HG03159 (cell line): ENCODE data around the gene RPL27.
"Not testable (repeated sequence)": the region's sequence is repeated elsewhere in the genome, so short reads cannot be mapped to it uniquely, and the experiment has no call there.

ENCODE experiments used
- ATAC-seq: cut with Tn5 transposase; IDR thresholded peaks from one replicate; pipeline ENCODE4 v1.9.1; 2021; ENCODE audit warnings: mild to moderate bottlenecking, moderate library complexity; ENCODE audit not compliant: unreplicated experiment

RPL27 gene

DNA sequence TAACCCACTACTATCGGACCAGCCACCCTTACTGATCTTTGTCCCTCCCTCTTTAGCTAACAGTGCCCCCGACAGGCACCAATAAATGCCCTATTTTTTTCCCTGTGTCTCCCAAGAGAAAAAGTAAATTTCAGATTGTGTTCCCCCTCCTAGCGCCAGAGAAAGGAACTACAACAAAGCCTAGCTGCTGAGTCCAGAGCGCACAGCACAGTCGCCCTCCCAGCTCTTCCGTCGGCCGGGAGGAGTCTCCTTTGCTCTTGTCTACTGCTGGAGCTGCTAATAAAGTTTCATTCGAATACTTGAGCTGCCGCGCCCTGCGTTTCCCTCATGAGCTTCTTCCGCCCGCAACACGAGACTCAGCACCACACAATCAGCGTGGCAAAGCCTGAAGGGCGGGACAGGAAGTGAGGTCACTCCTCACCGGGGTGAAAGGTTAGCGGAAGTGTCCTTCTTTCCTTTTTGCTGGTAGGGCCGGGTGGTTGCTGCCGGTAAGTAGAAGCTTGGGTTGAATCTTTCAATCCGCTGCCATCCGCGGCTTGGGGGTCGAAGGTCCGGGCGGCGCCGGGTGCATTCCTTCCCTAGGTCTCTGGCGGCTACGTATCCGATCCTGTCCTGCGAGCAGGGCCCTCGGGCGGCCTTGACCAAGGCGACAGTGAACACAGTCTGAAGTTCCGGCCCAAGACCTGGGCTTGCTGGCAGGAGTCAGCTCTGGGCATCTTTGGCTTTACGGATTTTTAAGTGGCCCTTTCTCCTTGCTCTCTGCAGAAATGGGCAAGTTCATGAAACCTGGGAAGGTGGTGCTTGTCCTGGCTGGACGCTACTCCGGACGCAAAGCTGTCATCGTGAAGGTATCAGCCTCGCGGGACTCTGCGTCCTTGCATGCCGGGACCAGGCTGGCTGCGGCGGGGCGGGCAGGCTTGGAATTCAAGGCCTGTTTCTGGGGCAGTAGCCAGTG, at the start of gene RPL27:
RPL27 (plus strand) TSS at position 436 of the 955 bp plus-strand sequence; CDS start at position 768, 332 bp downstream.
- ATAC-seq, result peak; percentile 93

DNA sequence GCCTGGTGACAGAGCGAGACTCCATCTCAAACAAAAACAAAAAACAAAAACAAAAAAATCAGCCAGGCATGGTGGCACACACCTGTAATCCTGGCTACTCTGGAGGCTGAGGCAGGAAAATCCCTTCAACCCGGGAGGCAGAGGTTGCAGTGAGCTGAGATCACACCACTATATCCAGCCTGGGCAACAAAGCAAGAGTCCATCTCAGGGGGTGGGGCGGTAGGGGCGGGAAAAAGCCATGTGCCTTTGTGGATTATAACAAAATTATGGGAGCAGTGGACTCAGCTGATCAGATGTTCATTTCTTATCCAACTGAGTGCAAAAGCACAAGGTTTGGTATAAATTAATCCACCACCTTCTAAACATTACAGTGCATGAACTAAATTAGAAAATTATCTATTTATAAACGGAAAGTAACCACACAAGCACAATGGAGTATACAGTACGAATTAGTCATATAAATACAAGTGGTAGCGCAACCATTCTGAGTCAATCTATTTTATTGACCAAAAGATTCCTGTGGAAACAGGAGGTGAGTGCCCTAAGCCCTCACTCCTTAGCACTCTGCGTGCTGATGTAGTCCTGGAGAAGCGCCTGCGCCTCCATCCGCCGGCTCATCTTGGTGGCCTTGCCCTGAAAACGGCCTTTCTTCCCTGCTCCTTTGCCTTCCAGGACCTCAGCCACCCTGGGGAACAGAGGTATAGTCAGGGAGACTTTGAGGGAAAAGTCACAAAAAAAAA, 48.0 kb upstream of the RPL27 start:
- no peak for ATAC-seq

DNA sequence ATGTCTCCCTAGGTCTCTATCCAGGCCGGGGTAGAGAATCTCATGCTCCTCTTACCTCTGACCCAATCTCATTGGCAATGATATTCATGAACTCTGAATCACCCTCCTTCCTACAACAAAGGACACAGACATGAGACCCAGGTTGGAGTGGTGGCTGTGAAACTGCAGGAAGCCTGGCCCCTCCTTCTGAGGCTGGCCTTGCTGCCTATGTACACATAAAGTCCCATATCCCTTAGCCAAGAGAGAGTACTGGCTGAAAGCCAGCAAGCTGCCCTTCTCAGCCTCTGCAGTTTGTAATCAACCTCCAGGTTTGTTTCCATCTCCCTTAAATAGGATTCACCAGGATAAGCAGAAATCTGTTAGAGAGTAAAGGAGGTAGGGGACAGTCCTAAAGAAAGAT, 44.5 kb upstream of the RPL27 start:
- ATAC-seq, result no peak

DNA sequence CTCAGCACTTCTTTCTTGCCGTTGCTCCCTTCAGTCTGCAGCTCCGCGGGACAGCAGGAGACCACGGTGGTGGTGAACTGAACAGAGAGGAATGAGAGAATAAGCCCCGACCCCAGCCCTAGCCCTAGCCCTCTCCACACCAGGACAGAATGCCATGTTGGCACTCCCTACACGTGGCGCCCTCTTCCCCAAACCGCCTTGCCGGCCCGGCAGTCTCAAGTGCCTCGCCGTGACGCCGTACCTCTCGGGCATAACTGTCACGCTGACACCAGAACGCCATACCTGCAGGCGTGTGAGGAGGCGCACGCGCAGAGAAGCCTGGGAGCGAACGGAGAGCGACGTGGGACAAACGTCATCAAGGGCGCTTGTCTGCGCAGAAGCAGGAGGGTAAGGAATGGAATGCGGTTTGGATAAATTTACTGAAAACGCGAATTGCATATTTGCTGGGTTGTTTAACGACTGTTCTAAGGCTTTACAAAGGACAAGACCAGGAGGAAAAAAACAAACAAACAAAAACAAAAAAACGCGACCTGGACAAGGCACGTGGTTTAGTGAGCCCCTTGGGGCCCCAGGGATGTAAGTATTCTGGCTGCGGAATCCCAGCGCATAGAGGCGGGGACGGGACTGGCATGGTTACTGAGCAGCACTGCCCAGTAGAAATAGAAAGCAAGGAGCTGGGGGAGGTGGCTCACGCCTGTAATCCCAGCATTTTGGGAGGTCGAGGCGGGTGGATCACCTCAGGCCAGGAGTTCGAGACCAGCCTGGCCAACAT, 33.9 kb upstream of the RPL27 start, which contains the start of gene AARSD1:
AARSD1 (minus strand) TSS at position 294 of the 772 bp plus-strand sequence; CDS start at position 280, 14 bp downstream.
- peak; percentile 78 for ATAC-seq

DNA sequence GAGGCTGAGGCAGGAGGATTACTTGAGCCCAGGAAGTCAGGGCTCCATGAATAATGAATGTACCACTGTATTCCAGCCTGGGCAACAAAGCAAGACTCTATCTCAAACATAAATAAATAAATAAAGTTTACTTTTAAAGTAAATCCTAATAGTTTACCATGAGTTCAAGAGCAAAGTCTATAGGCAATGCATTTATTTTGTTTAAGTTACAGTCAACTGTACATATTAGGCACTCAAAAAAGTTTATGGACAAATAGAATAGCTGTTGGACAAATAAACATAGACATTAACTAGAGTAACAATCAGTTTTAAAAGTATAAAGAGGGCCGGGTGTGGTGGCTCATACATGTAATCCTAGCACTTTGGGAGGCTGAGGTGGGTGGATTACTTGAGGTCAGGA, 30.3 kb upstream of the RPL27 start:
- no peak for ATAC-seq

DNA sequence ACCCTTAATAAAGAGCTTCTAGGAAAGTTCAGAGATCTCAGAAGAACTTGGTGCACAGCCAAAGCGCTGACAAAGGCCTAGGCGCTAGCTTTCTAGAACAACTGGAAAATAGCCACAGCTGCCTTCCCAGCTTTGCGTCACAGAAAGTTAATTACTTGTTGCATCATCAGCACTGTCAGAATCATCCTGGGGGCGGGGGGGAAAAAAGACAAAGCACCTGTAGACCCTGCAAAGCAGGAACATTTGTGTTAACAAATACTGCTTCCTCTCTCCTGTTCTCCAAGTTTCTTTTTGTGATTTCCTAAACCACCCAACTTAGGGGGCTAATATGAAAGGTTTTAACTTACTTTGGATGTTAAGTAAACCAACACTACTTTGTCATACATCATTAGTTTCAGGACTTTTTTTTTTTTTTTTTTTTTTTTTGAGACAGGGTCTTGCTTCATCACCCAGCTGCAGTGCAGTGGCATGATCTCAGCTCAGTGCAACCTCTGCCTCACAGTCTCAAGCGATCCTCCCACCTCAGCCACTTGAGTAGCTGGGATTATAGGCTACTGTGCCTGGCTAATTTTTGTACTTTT, 29.1 kb upstream of the RPL27 start:
- no peak for ATAC-seq

DNA sequence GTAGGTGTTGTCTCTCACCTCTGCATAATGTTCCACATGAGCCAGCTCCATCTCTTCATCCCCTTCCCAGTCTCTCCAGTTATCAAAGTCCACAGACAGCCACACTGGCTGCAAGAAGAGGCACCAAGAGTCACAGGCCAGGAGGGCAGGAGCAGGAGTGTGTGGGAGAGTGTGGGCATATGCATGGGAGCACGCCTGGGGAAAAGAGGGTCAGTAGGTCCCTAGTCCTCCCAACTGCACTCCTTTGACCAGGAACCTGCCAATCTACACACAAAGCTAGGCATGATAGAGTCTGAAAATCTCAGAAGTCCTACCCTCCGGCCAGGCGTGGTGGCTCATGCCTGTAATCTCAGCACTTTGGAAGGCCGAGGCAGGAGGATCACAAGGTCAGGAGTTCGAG, 26.6 kb upstream of the RPL27 start:
- ATAC-seq, result no peak

DNA sequence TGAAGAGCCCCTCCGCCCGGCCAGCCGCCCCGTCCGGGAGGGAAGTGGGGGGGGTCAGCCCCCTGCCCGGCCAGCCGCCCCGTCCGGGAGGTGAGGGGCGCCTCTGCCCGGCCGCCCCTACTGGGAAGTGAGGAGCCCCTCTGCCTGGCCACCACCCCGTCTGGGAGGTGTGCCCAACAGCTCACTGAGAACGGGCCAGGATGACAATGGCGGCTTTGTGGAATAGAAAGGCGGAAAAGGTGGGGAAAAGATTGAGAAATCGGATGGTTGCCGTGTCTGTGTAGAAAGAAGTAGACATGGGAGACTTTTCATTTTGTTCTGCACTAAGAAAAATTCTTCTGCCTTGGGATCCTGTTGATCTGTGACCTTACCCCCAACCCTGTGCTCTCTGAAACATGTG, 24.9 kb upstream of the RPL27 start:
- ATAC-seq, result not testable (repeated sequence)

DNA sequence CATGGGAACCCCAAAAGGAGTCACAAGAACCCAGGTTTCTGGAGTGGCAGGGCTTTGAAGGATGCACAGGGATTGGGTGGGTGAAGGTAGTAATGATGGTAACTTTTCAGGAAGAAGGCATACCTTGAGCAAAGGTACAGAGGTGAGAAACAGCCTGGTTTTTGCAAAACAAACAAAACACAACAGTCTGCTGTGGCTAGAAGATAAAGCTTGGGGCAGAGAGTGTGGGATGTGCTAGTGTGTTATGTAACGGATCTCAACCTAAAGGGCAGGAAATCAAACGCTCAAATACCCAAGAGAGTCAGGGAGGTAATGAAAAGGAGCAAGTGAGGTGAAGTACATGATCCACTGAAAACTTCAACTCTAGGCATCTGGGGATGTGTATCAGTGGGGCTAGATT, 23.0 kb upstream of the RPL27 start:
- ATAC-seq, result no peak

DNA sequence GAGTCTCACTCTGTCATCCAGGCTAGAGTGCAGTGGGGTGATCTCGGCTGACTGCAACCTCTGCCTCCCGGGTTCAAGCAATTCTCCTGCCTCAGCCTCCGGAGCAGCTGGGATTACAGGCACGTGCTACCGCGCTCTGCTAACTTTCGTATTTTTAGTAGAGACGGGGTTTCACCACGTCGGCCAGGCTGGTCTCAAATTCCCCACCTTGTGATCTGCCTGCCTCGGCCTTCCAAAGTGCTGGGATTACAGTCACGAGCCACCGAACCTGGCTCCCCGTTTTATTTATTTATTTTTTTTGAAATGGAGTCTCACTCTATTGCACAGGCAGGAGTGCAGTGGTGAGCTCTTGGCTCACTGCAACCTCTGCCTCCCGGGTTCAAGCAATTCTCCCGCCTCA, 22.5 kb upstream of the RPL27 start:
- ATAC-seq, result not testable (repeated sequence)

DNA sequence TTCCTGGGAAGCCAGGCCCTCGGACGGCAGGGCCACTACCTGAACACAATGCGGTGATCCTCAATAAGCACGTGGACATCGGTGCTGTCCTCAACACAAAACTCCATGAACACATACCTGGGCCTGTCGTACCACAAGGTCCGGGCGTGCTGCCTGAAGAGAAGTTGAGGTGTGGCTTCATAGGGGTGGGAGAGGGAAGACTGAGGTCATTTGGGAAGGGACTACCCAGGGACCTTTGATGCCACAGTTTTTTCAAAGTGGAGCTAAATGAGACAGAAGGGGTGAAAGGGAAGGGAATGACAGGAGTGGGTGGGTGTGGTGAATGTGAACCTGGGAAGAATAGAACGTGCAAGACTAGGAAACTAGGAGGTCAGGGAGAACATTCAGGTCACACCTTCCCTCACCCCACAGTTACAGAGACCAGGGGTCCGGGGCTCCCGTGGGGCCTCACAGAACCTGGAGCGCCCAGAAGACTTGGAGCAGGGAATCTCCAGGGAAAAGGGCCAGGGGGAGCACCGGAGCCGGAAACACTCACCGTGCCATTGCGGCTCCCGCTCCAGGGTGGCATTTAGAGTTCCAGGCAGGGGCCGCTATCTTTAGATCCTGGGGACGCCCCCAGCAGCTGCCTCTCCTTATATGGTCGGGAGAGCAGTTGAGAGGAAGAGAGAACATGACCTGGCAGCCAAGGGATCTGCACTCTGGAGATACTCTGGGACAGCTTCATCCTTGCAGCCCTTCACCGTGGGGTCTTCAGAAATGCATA, 18.5 kb upstream of the RPL27 start, which contains the start of gene PTGES3L:
PTGES3L (minus strand) TSS at position 570 of the 763 bp plus-strand sequence; CDS start at position 543, 27 bp downstream.
- peak; percentile 31 for ATAC-seq

DNA sequence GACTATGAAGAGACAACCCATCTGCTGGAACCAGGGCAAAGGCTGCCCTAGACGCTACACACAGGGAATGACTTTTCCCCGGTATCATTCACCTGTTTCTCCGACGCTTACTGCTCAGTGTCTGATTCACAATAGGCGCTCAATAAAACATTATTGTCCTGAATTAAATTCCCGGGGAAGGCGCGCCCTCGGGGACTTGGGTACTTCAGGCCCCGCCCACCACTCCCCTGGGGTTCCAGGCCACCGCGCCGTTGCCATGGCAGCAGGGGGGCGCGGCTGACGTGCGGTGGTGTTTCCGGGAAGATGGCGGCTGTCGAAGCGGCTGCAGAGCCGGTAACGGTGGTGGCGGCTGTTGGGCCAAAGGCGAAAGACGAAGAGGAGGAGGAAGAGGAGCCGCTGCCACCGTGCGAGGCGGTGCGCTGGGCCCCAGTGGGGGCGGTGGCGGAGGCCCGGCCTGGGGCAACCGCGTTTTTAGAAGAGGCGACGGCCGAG, 17.9 kb upstream of the RPL27 start, which contains the start of gene RUNDC1:
RUNDC1 (plus strand) TSS at position 292 of the 492 bp plus-strand sequence; CDS start at position 304, 12 bp downstream.
- peak; percentile 65 for ATAC-seq

DNA sequence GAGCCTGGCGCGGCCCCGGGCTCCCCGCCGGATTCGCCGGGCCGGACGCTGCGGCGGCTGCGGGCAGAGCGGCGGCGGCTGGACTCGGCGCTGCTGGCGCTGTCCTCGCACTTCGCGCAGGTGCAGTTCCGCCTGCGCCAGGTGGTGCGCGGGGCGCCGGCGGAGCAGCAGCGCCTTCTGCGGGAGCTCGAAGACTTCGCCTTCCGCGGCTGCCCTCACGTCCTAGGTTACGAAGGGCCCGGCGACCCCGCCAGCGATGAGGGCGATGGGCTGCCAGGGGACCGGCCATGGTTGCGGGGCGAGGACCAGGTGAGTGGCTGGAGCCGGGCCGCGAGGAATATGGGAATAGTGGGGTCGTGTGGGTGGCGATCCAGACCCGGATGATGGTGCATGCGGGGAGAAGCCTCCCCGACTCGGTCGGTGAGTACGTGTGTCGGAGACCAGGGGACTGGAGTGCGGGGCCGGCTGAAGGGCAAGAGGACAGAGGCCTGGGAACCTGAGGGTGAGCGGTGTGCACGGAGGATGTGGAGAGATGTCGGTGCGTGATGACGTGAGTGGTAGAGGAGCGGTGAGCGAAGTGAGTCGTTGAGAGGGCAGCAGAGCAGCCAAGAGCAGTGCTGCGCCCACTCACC, 17.3 kb upstream of the RPL27 start:
- ATAC-seq, result peak; percentile 40

DNA sequence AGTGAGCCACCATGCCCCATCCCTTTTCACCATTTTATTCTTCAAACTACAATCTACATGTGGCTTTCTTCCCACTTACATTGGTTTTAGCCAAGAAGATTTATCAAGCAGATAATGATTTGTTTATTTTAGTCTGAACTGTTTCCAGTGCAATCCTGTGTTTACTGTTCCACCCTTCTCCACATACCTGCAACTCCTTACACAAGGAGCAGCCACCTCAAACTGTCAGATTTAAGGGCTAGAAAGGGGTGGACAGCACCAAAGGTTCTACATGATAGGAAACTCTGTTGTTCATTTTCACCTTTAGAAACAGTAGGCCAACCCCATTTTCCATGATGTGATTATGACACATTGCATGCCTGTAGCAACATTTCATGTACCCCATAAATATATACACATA, 16.0 kb upstream of the RPL27 start:
- ATAC-seq, result no peak

DNA sequence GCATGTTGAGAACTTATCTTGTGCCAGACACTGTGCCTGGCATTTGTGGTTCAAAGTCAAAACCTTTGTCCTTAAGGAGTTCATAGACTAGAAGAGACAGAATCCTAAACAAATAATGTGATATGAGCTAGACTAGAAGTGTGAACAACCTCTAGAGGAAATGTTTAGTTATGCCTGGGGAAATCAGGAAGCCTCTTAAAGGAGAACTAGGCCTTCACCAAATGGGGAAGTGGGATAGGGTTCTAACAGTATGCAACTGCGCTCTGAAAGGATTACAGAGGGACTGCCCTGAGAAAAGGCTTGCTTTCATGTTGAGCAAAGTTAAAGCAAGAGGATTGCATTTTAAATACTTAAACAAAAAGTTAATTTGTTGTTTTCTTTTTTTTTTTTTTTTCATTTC, 13.0 kb upstream of the RPL27 start:
- no peak for ATAC-seq

DNA sequence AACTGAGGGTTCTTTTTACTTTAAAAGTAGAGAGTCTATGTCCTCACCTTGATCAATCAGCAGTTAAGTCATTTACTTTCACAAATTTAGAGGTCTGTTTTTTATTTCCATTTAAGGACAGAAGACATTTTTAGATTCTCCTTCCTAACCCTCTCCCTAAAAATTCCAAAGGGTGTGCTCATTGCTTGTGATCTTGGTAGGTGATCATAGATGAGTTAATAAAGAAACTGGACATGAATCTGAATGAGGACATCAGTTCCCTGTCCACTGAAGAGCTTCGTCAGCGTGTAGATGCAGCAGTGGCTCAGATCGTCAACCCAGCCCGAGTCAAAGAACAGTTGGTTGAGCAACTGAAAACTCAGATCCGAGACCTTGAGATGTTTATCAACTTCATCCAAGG, 9.1 kb upstream of the RPL27 start:
- no peak for ATAC-seq

DNA sequence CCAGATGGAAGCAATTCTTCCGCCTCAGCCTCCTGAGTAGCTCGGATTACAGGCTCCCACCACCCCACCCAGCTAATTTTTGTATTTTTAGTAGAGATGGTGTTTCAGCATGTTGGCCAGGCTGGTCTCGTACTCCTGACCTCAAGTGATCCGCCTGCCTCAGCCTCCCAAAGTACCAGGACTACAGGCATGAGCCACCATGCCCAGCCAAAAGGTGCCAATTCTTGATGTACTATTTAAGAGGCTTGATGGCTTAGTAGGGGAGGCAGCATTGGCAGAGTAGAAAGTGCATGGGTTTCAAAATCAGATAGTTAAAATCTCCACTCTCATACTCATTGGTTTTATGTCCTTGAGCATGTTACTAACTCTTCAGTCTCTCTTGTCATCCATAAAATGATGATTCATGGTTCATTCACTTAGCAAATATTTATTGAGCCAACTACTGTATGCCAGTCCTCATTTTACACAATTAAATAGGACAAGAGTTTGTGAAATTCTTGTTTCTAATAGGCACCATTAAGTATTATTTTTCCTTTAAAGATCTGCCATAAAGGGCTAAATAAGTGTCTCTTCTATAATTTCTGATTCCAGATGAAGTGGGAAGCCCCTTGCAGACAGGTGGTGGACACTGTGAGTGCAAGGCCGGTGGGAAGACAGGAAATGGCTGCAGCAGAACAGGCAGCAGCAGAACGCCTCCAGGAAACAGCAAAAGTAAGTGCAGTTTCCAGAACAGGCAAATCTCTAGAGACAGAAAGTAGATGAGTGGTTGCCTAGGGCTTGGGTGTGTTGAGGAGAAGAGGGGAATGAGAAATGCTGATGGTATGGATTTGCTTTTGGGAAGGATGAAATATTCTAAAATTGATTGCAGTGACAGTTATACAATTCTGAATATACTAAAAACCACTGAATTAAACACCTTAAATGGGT, 8.2 kb upstream of the RPL27 start:
- no peak for ATAC-seq

DNA sequence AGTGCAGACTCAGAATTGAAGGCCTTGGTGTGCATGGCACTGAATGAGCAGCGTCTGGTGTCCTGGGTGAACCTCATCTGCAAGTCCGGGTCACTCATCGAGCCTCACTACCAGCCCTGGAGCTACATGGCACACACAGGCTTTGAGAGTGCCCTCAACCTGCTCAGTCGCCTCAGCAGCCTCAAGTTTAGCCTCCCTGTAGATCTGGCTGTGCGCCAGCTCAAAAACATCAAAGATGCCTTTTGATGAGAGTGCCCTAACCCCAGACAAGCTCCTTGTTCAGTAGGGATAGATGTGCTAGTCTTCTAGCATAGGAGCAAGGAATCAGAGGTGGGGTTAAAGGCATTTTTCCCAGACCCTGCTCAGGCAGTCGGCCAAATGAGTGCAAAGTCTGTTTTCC, 6.7 kb upstream of the RPL27 start:
- no peak for ATAC-seq
